Measurements from ENCODE around the gene PSME3IP1.

The PSME3IP1 gene

GRCh38 chr16:57209780-57210179 lies 23.9 kb upstream of the PSME3IP1 start:
- Histone ChIP-seq H3F3A (ENCODE audit: insufficient read depth, low read length) (no peaks in the 10 kb centered on the region), H3K4me3 (ENCODE audit: low read depth, low read length, poor library complexity, severe bottlenecking) (no peak overlapping the region), H2AFZ (ENCODE audit: low read length) (no peak overlapping the region), H3K36me3 (ENCODE audit: insufficient read depth, low read length) (peaks cover 90% of the 10 kb centered on the region), H4K20me1 (ENCODE audit: insufficient read depth, low read length) (no peaks in the 10 kb centered on the region), H3K4me1 (ENCODE audit: insufficient read depth, low read length, severe bottlenecking) (no peaks in the 10 kb centered on the region), H3K9me3 (ENCODE audit: low read length) (peaks cover 16% of the 10 kb centered on the region), H3K27ac (ENCODE audit: low read depth, low read length, poor library complexity, severe bottlenecking) (no peak overlapping the region), H3K9ac (ENCODE audit: low read length) (no peak overlapping the region), H3K4me2 (ENCODE audit: low read length) (no peak overlapping the region), H3K79me2 (ENCODE audit: insufficient read depth, low read length) (no peaks in the 10 kb centered on the region), H3K9me2 (ENCODE audit: low read depth, low read length) (no peaks in the 10 kb centered on the region), H3K27me3 (ENCODE audit: insufficient read depth, low read length) (no peaks in the 10 kb centered on the region)
- TF ChIP-seq CTCF (IDR thresholded peaks at IDR 0.05; ENCODE audit: low read length) (no peak), EZH2 (IDR thresholded peaks at IDR 0.05; ENCODE audit: borderline replicate concordance, low read length) (no peak)

GRCh38 chr16:57208926-57209325 lies 23.1 kb upstream of the PSME3IP1 start:
- TF ChIP-seq EZH2 (IDR thresholded peaks at IDR 0.05; ENCODE audit: borderline replicate concordance, low read length) (no peak), CTCF (IDR thresholded peaks at IDR 0.05; ENCODE audit: low read length) (no peak)
- peaks cover 86% of the 10 kb centered on the region for H3K36me3 ChIP-seq (ENCODE audit: insufficient read depth, low read length)

GRCh38 chr16:57204675-57205074 lies 18.8 kb upstream of the PSME3IP1 start:
- TF ChIP-seq CTCF (IDR thresholded peaks at IDR 0.05; ENCODE audit: low read length) = no peak
- no peak for TF ChIP-seq EZH2 (IDR thresholded peaks at IDR 0.05; ENCODE audit: borderline replicate concordance, low read length)
- peaks cover 46% of the 10 kb centered on the region for H3K36me3 ChIP-seq (ENCODE audit: insufficient read depth, low read length)

More at GRCh38 chr16:57208926-57209325, 23.1 kb upstream of the PSME3IP1 start:
- Histone ChIP-seq H3K4me1 (ENCODE audit: insufficient read depth, low read length, severe bottlenecking) (no peaks in the 10 kb centered on the region), H3K27ac (ENCODE audit: low read depth, low read length, poor library complexity, severe bottlenecking) (no peak overlapping the region), H2AFZ (ENCODE audit: low read length) (no peak overlapping the region), H3K9me2 (ENCODE audit: low read depth, low read length) (no peaks in the 10 kb centered on the region), H3K9me3 (ENCODE audit: low read length) (peaks cover 11% of the 10 kb centered on the region), H3K27me3 (ENCODE audit: insufficient read depth, low read length) (no peaks in the 10 kb centered on the region), H4K20me1 (ENCODE audit: insufficient read depth, low read length) (no peaks in the 10 kb centered on the region), H3F3A (ENCODE audit: insufficient read depth, low read length) (no peaks in the 10 kb centered on the region), H3K79me2 (ENCODE audit: insufficient read depth, low read length) (no peaks in the 10 kb centered on the region), H3K4me2 (ENCODE audit: low read length) (no peak overlapping the region), H3K4me3 (ENCODE audit: low read depth, low read length, poor library complexity, severe bottlenecking) (no peak overlapping the region), H3K9ac (ENCODE audit: low read length) (no peak overlapping the region)

More at GRCh38 chr16:57204675-57205074, 18.8 kb upstream of the PSME3IP1 start:
- no peak overlapping the region for H2AFZ ChIP-seq (ENCODE audit: low read length)
- no peak overlapping the region for H3K27ac ChIP-seq (ENCODE audit: low read depth, low read length, poor library complexity, severe bottlenecking)
- no peak overlapping the region for H3K4me3 ChIP-seq (ENCODE audit: low read depth, low read length, poor library complexity, severe bottlenecking)
- H3F3A ChIP-seq (ENCODE audit: insufficient read depth, low read length) = no peaks in the 10 kb centered on the region
- no peaks in the 10 kb centered on the region for H3K9me2 ChIP-seq (ENCODE audit: low read depth, low read length)
- H3K9me3 ChIP-seq (ENCODE audit: low read length) = no peaks in the 10 kb centered on the region
- no peaks in the 10 kb centered on the region for H3K79me2 ChIP-seq (ENCODE audit: insufficient read depth, low read length)
- no peaks in the 10 kb centered on the region for H3K27me3 ChIP-seq (ENCODE audit: insufficient read depth, low read length)
- H3K4me1 ChIP-seq (ENCODE audit: insufficient read depth, low read length, severe bottlenecking) = no peaks in the 10 kb centered on the region
- H3K4me2 ChIP-seq (ENCODE audit: low read length) = no peak overlapping the region
- H3K9ac ChIP-seq (ENCODE audit: low read length) = no peak overlapping the region
- H4K20me1 ChIP-seq (ENCODE audit: insufficient read depth, low read length) = no peaks in the 10 kb centered on the region

All from OCI-LY1 (cell line).